ENCODE measurements around the gene B3GNT5.

Gene B3GNT5

GRCh38 chr3:183233966-183234365 is 19.1 kb upstream of the B3GNT5 start (continued):
- no peak for TF ChIP-seq ZBTB49 (tag by site-specific recombination; IDR thresholded peaks at IDR 0.05; ENCODE audit: low read depth)

- POLR2A ChIA-PET = no interaction called here
- TF ChIP-seq ZSCAN4 (tag by site-specific recombination; IDR thresholded peaks at IDR 0.05) = no peak
- no peak for TF ChIP-seq ZNF645 (tag by site-specific recombination; IDR thresholded peaks at IDR 0.05)
- TF ChIP-seq ZNF621 (tag by site-specific recombination; IDR thresholded peaks at IDR 0.05) = no peak
- no peak for TF ChIP-seq KLF8 (tag by site-specific recombination; IDR thresholded peaks at IDR 0.05)
- TF ChIP-seq ZNF549 (tag by site-specific recombination; IDR thresholded peaks at IDR 0.05) = no peak
- TF ChIP-seq ZNF747 (tag by site-specific recombination; IDR thresholded peaks at IDR 0.05) = no peak
- no peak for TF ChIP-seq ZNF19 (tag by site-specific recombination; IDR thresholded peaks at IDR 0.05; ENCODE audit: low read depth)
- TF ChIP-seq ZNF354C (tag by site-specific recombination; IDR thresholded peaks at IDR 0.05; ENCODE audit: borderline replicate concordance, low read depth) = no peak
- no peak for TF ChIP-seq ZNF169 (tag by site-specific recombination; IDR thresholded peaks at IDR 0.05)
- no peak for TF ChIP-seq PRDM1 (tag by site-specific recombination; IDR thresholded peaks at IDR 0.05)
- Histone ChIP-seq H3K36me3 (ENCODE audit: control insufficient read depth in 2 of 2, insufficient read depth in 1 of 2, low read length in 2 of 2) (no peaks in the 10 kb centered on the region), H3K4me1 (ENCODE audit: control insufficient read depth, insufficient read depth, low read length) (no peaks in the 10 kb centered on the region), H3K9me3 (ENCODE audit: control insufficient read depth, insufficient read depth, low read depth, low read length) (no peaks in the 10 kb centered on the region), H3K27ac (ENCODE audit: extremely low read depth, low read depth, low read length) (no peak overlapping the region), H3K4me3 (ENCODE audit: low read depth, low read length) (no peak overlapping the region)
- CTCF ChIA-PET = no interaction called here
These were observed 14.0 kb upstream of the B3GNT5 start for GRCh38 chr3:183239046-183239445.

- Histone ChIP-seq H3K4me1 (ENCODE audit: control insufficient read depth, insufficient read depth, low read length) (no peaks in the 10 kb centered on the region), H3K36me3 (ENCODE audit: control insufficient read depth in 2 of 2, insufficient read depth in 1 of 2, low read length in 2 of 2) (no peaks in the 10 kb centered on the region), H3K9me3 (ENCODE audit: control insufficient read depth, insufficient read depth, low read depth, low read length) (no peaks in the 10 kb centered on the region), H3K4me3 (ENCODE audit: low read depth, low read length) (no peak overlapping the region), H3K27ac (ENCODE audit: extremely low read depth, low read depth, low read length) (no peak overlapping the region)
- CTCF ChIA-PET = no interaction called here
- POLR2A ChIA-PET = no interaction called here
- TF ChIP-seq ZBTB21 (tag by site-specific recombination; IDR thresholded peaks at IDR 0.05) (no peak), SETDB1 (IDR thresholded peaks at IDR 0.05; ENCODE audit: insufficient read length, low read length) (peak; percentile 83)
These were observed 10.6 kb upstream of the B3GNT5 start for GRCh38 chr3:183242431-183242830.

- no peak overlapping the region for H3K27ac ChIP-seq (ENCODE audit: extremely low read depth, low read depth, low read length)
- POLR2A ChIA-PET = no interaction called here
- CTCF ChIA-PET = no interaction called here
- TF ChIP-seq MEIS1 (CRISPR knock-in tag; IDR thresholded peaks at IDR 0.05; ENCODE audit: borderline replicate concordance) (no peak), ZNF580 (tag by site-specific recombination; IDR thresholded peaks at IDR 0.05) (no peak), AEBP2 (tag by site-specific recombination; IDR thresholded peaks at IDR 0.05; ENCODE audit: borderline replicate concordance) (no peak), ZNF18 (tag by site-specific recombination; IDR thresholded peaks at IDR 0.05) (no peak), ZSCAN18 (tag by site-specific recombination; IDR thresholded peaks at IDR 0.05) (no peak), ZNF513 (tag by site-specific recombination; IDR thresholded peaks at IDR 0.05) (no peak)
These were observed 8.8 kb upstream of the B3GNT5 start for GRCh38 chr3:183244219-183244618.

More at GRCh38 chr3:183244219-183244618, 8.8 kb upstream of the B3GNT5 start:
- no peak overlapping the region for H3K4me3 ChIP-seq (ENCODE audit: low read depth, low read length)
- H3K4me1 ChIP-seq (ENCODE audit: control insufficient read depth, insufficient read depth, low read length) = no peaks in the 10 kb centered on the region
- no peaks in the 10 kb centered on the region for H3K9me3 ChIP-seq (ENCODE audit: control insufficient read depth, insufficient read depth, low read depth, low read length)
- H3K36me3 ChIP-seq (ENCODE audit: control insufficient read depth in 2 of 2, insufficient read depth in 1 of 2, low read length in 2 of 2) = no peaks in the 10 kb centered on the region

Measured in HEK293 (cell line).